Hematopoietic multipotent progenitor cell (in vitro differentiated cells): ENCODE measurements around the gene CPVL. TPM values are rescaled to one million over a fixed set of nuclear protein-coding genes. Genes with fewer than 3 reads are reported as not detected.

ENCODE experiments used
- DNase-seq, 3 donors: peaks; one replicate each; pipeline ENCODE4 v3.0.0-alpha.2; 2011 to 2015; ENCODE audit warnings: low read depth in 2 of 3, low spot score in 2 of 3
- total RNA-seq: library from RNA; depleted of rRNA; stranded (reverse); fragments of >200 nt; gene quantifications from one replicate; pipeline ENCODE4 v1.2.3, GENCODE V29; 2012

Gene CPVL
- total RNA-seq, 1 donor, result 42.0 TPM

DNA sequence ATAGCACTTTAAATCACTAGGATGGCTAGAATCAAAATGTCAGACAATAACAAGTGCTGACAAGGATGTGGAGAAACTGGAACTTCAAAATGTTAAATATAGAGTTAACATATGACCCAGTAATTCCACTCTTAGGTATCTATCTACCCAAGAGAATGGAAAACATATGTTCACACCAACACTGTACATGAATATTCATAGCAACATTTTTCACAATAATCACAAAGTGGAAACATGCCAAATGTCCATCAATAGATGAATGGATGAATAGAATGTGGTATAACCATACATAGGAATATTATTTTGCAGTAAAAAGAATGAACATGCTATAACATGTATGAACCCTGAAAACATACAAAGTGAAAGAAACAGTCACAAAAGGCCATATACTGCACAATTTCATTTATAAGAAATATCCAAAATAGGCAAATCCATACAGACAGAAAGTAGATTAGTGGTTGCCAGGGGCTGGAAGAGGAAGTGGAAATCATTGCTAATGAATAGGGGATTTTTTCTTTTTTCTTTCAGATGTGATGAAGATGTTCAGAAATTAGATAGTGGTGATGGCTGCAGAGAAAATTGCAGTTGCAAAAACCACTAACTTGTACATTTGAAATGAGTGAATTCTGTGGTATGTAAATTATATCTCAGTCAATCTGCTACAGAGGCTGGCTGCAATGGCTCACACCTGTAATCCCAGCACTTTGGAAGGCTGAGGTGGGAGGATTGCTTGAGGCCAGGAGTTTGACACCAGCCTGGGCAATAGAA lies 93.0 kb downstream of the CPVL start:
- DNase-seq, result no peak

DNA sequence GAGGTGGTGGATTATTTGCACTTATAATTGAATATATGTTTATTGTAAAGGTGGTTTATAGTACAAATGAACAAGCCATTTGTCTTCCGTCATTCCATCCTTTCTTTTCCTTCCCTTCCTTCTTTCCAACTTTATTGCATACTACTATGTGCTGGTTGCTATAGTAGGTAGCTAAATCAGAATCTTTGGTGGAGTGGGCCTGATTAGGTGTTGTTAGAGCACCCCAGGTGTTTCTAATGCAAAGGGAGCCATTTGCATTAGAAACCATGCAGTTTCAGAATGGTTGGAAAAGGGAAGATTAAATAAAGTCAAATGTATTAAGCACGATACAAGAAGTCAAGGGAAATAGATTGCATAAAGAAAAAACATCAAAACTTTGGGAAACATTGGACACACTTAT lies 99.4 kb downstream of the CPVL start:
- no peak for DNase-seq

DNA sequence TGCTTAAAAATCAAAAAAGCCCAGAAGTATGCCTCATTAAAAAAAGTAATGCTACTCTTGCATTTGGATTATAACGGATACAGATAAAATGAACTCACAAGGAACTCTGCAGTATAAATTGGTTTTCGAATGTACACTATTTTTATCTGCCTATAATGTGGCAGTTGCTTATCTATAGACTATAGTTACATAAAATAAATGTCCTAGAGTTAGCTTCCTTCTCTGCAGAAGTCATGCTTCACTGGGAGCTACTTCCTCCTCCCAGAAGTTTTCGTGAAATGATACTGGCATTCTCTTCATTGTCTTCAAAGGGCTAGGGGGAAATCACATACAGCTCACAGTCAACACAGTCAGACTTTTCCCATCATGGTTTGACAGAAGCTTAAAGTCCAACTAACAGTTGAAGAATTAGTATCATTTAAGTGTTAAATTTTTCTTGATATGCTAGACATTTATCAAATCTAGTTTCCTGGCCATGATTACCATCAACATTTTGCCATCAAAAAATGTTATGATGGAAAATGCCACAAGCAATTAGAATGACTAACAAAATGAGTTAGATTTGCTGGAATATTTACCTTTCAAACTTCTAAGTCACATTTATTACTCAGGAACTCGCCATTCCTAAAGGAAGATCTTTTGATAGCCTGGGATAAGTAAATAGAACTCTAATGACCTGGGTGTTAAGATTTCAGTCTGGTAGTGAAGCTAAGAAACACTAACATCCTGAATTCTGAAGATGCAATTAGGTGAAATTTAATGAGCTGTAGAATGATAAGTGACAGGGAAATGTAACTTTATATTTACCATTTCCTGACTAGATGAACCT lies 100.9 kb downstream of the CPVL start:
- no peak for DNase-seq

DNA sequence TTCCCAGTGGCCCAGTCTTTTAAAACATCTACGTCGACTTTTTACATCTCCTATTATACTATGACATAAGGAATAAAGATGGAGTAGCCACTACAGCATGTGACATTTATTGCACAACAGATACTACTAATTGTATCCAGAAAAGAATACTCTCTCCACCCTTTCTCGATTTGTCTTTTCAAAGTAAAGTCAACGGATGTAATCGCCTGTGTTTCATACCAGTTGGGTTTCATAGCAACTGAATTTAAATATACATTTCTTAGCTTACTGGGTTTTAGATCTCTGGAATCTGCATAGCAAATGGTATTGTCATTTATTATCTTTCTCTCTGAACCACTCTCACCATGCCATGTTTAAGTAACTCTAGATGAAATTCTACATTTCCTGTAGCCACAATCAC lies 101.8 kb downstream of the CPVL start:
- no peak for DNase-seq

DNA sequence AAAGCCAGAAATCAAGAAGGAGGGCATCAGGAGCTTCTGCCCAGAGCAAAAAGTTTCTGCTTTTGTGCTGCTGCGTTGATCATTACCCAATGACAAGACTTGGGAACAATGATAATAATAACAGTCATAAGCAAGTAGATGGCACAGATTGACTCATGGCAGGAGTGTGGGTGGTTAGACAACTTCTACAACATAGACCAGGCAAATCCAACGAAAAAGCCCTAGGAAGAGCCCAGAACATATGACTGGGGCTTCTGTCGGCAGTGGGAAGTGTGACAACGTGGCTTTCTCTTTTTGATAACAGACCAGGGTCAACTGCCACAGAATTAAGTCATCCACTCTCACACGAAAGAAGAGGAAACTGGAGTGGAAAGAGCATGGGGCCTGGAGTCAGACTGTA lies 102.8 kb downstream of the CPVL start:
- no peak for DNase-seq

DNA sequence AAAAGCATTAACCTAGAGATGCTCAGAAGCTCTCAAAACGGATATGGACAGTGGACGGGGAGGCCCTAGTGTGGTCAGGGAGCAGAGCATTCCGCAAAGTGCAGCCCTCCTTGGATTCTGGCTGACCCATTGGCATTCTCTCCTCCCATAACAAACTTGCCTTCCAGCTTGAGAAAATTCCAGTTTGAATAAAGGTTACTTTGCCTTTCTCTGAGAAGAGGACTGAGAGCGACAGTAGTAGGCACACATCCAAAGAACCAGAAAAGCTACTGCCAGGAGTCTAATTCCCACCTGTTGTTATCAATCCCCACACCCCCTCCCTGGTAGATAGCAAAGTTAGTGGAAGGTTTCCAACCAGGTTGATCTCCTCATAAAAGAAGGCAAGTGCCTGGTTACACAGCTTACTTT lies 103.5 kb downstream of the CPVL start:
- DNase-seq, result no peak

DNA sequence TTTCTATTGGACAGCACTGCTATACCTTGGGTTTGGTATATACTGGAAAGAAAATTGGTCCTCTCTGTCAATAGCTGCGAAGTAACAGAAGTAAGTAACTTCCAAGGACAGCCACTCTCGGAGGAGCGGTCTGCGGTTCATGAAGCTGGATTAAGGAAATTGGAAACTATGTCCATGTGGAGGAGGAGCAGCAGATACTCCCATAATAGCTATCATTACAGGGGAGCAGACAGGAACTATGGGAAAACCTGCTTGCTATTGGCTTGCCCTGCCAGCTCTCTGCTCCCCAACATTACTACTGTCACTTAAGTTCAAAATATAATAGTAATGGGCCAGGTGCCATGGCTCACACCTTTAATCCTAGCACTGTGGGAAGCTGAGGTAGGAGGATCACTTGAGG lies 104.3 kb downstream of the CPVL start:
- DNase-seq, result no peak

DNA sequence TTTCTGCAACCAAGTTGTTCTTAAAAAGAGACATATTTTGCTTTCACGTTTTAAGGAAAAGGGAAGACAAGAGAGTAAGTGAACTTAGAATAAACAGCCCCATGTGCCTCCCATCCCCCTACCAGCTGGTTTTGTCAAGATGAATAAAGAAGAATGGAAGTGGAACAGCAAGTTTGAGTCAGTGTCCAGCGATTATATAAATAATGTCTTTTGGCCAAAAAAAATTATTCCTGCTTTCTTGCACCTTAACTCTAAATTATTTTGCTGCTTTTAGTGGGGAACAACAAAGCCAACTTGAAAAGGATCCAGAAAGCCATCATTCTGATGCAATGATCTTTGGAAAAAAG lies 105.8 kb downstream of the CPVL start:
- DNase-seq, result no peak

DNA sequence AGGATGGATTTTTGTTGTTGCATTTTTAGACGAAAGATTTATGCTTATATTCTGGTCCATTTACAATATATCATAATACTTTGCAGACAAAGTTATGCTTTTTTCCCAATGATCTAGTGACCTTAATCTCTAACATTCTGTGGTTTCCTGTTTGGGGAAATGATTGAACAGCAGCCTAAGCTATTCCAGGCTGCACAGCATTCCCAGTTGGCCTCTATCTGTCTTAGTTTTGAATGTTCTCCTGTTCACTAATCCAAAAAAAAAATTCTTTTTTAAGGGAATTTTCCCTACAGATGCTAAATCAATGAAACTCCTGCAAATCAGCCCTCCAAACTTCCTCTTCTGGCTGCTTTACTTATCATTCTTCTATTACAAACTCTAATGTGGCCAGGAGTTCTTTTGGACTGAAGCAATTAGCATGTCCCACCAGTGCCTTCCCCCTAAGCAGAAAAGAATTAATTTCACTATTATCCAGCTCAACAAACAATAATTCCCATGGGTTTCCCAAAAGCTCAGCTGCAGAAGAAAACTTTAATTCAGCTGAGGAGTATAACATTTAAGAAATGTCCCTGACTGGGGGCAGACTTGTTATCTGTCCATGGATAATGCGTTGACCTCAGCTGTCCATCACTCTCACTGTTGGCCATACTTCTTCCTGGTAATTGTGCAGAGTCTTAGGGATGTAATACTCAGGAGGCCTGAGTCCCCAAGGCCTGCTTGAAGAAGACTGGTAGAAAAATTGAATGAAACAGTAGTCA lies 106.3 kb downstream of the CPVL start:
- no peak for DNase-seq

DNA sequence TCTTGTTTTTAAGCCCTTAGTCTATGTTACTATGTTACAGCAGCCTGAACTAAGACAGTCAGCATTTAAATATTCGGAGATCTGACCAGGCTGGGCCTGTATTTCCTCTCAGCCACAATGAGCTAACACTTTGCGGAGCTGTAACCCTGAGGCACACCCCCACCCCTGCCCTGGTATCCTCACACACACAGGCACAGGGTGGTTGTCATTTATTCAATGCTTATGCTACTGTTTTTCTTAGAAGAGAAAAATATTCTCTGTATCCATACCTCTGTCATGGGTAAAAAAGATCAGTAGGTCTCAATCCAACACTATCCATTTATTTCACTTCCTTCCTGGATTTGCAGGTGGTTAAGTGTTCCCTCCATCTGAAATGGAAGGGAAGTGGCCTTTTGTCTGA lies 107.9 kb downstream of the CPVL start:
- no peak for DNase-seq

DNA sequence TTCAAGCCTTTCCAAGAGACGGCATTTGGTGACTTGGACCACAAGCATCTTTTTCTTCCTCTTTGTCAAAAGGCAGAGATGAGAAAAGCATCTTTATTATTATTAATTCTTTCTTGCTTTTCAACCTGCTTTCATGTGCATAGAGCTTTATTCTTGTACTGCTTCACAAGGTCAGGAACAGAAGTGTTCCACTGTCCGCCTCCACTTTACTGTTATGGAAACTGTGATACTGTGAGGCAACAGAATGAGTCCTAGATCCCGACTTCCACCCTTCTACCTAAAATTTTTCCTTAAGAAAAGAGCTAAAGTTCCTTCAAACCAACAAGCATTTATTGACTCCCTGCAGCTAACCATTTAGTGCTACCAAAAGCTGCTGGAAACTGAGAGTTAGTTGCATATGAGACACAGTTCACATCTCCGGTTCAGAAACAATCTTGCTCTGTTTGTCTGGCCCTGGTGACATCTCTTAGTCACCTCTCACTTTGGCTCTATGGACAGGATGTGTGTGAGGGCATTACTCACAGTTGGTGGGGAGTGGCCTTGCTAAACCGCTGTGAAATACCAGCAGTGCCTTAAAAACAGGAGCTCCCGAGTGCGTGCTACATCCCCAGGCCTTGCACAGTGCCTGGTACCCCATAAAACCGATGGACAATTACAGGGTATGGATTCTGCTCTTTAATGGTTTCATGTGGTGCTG lies 111.1 kb downstream of the CPVL start:
- no peak for DNase-seq

DNA sequence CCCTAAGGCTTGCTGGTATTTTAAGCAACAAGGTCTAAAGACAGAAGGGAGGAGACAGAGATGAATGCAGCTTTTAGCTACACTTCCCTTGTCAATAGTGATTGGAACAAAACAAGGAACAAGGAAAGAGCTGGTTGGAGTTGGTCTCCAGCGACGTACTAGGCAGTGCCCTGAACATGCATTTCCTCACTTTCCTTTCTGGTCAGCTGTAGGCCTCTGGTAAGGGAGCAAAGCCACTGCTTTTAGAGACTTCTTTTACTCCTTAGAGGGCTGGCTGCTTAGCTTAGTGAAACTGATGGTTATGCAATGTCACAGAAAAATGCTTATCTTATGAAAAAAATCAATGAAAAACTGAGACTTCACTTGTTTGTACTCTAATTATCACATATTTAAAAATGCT lies 112.8 kb downstream of the CPVL start:
- DNase-seq, result no peak

DNA sequence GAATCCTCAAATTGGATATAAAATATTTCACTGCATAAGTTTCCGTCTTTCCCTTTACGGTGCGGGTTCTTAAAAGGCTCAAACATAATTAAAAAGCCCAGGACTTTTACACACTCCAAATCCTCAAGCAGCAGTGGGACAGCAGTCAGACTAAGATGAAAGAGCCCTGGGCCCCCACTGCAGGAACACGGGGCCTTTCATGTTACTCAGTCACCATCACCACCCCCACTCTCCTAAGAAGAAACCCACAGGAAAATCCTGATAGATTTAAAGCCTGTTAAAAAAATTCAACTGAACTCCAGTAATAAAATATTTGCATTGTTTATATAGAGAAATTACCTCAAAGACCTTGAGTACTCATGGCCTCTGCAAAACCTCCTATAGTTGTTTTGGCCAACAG lies 114.2 kb downstream of the CPVL start:
- no peak for DNase-seq

DNA sequence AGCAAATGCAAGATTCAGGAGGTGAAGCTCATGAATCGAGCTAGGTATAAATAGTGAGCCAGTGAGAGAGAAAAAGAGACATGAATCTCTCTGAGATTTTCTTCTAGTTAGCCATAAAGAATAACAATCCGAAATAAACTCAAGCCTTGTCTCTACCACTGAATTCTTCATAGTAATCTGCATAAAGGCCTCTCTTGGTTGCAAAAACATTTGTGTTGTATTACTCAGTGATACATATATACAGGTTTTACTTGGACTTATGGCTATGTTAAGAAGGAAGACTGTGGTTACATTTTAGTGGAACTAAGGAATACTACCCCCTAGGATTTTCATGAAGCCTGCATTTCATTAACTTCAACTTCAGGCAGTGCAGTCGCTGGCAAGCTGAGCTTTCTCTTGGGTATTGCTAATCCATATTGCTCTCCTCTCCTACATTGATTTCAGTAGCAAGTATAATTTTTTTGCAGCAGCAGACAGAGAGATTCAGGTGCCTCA lies 115.5 kb downstream of the CPVL start:
- no peak for DNase-seq

DNA sequence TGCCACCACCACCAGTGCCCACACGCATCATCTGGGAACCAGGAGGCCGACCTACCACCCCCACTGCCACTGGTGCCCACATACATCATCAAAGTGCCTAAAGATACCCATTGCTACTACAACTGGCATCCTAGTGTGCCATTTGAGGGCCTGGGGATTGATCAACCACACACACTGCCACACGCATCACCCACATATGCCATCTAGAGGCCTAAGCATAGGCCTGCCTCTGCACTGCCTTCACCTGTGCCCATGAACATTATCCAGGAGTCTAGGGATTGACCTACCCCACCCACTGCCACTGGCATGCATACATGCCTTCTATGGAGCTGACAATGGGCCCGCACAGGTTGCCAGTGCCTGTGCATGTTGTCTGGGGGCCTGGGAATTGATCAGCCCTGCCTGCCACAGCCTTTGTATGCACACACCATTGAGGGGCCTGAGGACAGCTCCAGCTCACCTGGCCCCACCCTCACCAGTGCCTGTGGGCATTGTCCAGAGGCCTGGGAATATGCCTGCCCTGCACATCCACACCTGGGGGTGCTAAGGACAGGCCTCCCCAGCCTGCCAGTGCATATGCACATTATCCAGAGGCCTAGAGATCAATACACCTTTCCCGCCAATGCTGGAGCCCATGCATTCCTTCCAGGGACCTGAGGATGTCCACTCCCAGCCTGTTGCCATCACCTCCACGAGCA lies 123.9 kb downstream of the CPVL start:
- DNase-seq, result no peak

DNA sequence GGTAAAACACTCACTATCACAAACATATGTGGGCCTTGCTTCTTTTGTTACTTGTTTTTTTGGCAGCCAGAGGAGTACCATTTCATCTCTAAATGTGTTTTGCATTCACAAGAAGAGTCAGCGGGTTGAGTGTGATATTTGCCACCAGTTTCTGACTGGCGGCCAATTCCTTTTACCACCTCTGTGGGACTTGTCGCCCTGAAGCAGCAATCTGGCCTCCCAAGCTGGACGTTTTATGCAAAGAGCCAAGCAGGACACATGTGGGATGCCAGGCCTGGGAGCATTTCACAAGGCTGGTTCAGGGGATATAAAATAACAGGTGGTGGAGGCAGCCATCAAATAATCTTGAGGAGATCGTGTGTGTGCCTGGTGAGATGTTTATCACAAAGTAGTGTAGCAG lies 126.4 kb downstream of the CPVL start:
- no peak for DNase-seq

DNA sequence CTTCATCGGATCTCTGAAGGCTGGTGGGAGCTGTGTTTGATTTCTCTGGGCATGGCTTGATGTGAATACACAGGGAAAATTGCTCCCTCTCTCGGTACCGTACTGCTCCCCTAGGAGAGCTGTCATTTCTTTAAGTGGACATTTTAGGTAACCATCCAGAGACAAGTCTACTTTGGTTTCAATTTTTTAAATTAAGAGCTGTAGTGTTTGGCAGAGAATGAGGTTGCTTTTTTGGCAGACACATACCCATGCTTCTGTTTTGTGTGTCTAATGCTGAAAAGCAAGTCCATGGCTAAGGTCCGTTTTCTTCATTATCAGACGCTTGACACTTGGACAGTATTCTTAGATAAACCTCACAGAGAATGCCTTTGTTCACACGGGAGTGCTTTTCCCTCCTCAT lies 127.0 kb downstream of the CPVL start:
- no peak for DNase-seq

DNA sequence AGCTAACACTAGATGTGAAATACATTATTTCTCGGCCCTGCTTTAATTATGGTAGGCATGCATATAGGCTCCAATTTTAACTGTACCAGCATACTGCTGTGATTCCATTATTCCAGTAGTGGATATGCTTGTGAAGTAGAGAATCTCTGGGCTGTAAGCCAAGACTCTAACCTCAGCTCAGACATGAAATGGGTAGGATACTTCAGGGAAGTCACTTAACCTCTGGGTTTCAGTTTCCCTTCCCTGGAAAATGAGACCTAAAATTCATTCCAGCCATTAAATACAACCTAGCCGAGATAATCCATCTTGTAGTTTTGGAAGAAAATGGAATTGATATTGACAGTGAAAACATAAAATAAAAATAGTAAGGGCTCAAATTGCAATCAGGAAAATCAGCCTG lies 128.6 kb downstream of the CPVL start:
- no peak for DNase-seq

DNA sequence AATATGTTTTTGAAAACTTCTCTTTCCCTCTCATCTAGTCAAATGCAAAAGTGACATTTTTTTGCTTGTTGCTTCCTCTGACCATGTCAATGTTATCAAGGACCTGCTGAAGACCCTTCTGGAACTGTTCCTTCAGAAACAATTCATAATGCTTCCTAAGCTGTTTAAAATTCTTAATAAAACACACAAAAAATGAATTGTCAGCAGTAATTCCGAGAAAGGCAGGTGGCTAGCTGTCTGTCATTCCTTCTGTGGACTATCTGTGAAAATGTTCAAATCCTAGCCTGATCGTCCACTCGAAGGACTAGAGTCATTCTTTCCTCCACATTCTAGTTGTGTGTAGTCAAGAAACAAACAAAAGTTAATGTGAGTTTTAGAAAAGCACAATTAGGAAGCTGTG lies 131.6 kb downstream of the CPVL start:
- no peak for DNase-seq

DNA sequence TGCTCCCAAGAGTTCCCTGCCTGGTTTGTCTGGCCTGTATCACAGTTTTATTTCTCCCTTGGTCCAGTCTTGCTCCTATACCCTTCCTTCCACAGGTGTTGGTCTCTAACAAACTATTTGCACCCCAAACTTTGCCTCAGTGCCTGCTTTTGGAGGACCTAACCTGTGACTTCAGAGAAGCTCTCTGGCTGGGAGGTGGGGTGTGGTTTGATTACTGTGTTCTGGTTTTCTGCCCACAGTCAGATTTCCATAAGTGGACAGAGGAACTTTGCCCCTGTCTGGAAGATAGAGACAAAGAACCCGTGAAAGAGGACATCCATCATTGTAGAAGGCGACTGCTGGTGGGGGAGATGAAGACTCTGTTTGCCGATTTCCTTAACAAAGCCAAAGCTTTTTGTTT lies 132.4 kb downstream of the CPVL start:
- no peak for DNase-seq
